Measurements from ENCODE around the gene ARMC5. TPM values are rescaled to one million over a fixed set of nuclear protein-coding genes. Genes with fewer than 3 reads are reported as not detected.

Gene ARMC5
- total RNA-seq, 1 donor from 2014 or later: 10.8 TPM

- intact Hi-C loops (cut with DNase I): no loop called here
- no peaks in the 10 kb centered on the region for H3K9me3 ChIP-seq
- no peak for TF ChIP-seq CTCF (IDR thresholded peaks at IDR 0.05)
These were observed 2.9 kb downstream of the ARMC5 start for GRCh38 chr16:31461921-31462804.

GRCh38 chr16:31464348-31464769 lies 5.1 kb downstream of the ARMC5 start:
- H3K36me3 ChIP-seq: peaks cover 29% of the 10 kb centered on the region

More at GRCh38 chr16:31461921-31462804, 2.9 kb downstream of the ARMC5 start:
- Histone ChIP-seq H3K4me3 (no peak overlapping the region), H3K27ac (no peak overlapping the region), H3K27me3 (no peaks in the 10 kb centered on the region), H3K4me1 (peaks cover 20% of the 10 kb centered on the region), H3K36me3 (peaks cover 29% of the 10 kb centered on the region)
- DNase-seq: peak; percentile 64
- no peak for ATAC-seq

GRCh38 chr16:31464781-31465260 lies 5.5 kb downstream of the ARMC5 start:
- H3K9me3 ChIP-seq: no peaks in the 10 kb centered on the region
- intact Hi-C loops (cut with DNase I): no loop called here
- H3K4me1 ChIP-seq: peaks cover 11% of the 10 kb centered on the region
- ATAC-seq: no peak
- no peak overlapping the region for H3K4me3 ChIP-seq
- peaks cover 29% of the 10 kb centered on the region for H3K36me3 ChIP-seq
- peak; percentile 60 for DNase-seq
- H3K27me3 ChIP-seq: no peaks in the 10 kb centered on the region
- no peak for TF ChIP-seq CTCF (IDR thresholded peaks at IDR 0.05)
- H3K27ac ChIP-seq: no peak overlapping the region

More at GRCh38 chr16:31464348-31464769, 5.1 kb downstream of the ARMC5 start:
- TF ChIP-seq CTCF (IDR thresholded peaks at IDR 0.05): no peak
- no peaks in the 10 kb centered on the region for H3K9me3 ChIP-seq
- DNase-seq: peak; percentile 63
- H3K27me3 ChIP-seq: no peaks in the 10 kb centered on the region
- H3K4me1 ChIP-seq: peaks cover 11% of the 10 kb centered on the region
- H3K27ac ChIP-seq: no peak overlapping the region
- no peak for ATAC-seq
- intact Hi-C loops (cut with DNase I): no loop called here
- no peak overlapping the region for H3K4me3 ChIP-seq

- Histone ChIP-seq H3K4me3 (no peak overlapping the region), H3K27ac (no peak overlapping the region), H3K27me3 (no peaks in the 10 kb centered on the region), H3K4me1 (peaks cover 3% of the 10 kb centered on the region), H3K36me3 (peaks cover 29% of the 10 kb centered on the region), H3K9me3 (no peaks in the 10 kb centered on the region)
- intact Hi-C loops (cut with DNase I): no loop called here
- TF ChIP-seq CTCF (IDR thresholded peaks at IDR 0.05): no peak
- DNase-seq (no peak), ATAC-seq (no peak)
These were observed 6.6 kb downstream of the ARMC5 start for GRCh38 chr16:31465788-31466370.

- Histone ChIP-seq H3K36me3 (peaks cover 29% of the 10 kb centered on the region), H3K27me3 (no peaks in the 10 kb centered on the region), H3K4me1 (peaks cover 6% of the 10 kb centered on the region), H3K4me3 (no peak overlapping the region), H3K9me3 (no peaks in the 10 kb centered on the region), H3K27ac (no peak overlapping the region)
- ATAC-seq (no peak), DNase-seq (no peak)
- intact Hi-C loops (cut with DNase I): no loop called here
- no peak for TF ChIP-seq CTCF (IDR thresholded peaks at IDR 0.05)
These were observed 7.1 kb downstream of the ARMC5 start for GRCh38 chr16:31466381-31466841.
